PFSK-1 (cell line): ENCODE data around the gene GNAI1.

Source experiments
- FOXP2 ChIP-seq: optimal IDR thresholded peaks from 2 replicates; pipeline ENCODE3; 2011; ENCODE audit warnings: borderline replicate concordance, control low read depth, inconsistent platforms; ENCODE audit not compliant: insufficient read depth; ENCODE audit errors: extremely low read length, extremely low read depth
- POLR2AphosphoS5 ChIP-seq: IDR thresholded peaks from 2 replicates; pipeline ENCODE4 v1.6.1; 2012; ENCODE audit warnings: low read depth, mild to moderate bottlenecking, control low read depth, low read length, moderate library complexity
- REST ChIP-seq, 2 experiments: IDR thresholded peaks; 2 replicates each; pipeline versions ENCODE4 v1.6.1 to v1.8.0; 2011 to 2012; ENCODE audit warnings: low read depth in 2 of 2, low read length in 2 of 2, control low read depth in 1 of 2, inconsistent platforms in 1 of 2, mild to moderate bottlenecking in 1 of 2, moderate library complexity in 1 of 2; ENCODE audit not compliant: insufficient read depth in 1 of 2
- TAF1 ChIP-seq: IDR thresholded peaks from 2 replicates; pipeline ENCODE4 v1.6.1; 2012; ENCODE audit warnings: low read length, control low read depth, borderline replicate concordance; ENCODE audit not compliant: insufficient read depth

DNA sequence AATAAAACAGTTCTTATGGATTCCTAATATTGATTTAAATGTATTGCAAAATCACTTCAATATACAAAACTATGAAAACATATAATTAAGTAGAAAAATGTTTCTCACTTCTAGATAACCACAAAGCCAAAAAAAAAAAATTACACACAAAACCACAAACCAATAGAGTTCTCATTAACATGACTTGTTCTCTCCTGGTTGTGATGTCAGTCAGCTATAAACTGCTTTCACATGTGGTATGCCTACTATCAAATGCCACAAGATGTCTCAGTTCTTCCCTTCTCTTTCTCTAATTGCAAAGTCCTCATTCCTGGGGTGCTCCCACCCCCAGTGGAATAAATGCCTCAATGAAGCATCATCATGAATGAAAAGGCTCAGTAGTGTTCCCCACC lies 16.6 kb downstream of the GNAI1 start:
- no peak for TF ChIP-seq REST (IDR thresholded peaks at IDR 0.05; ENCODE audit: insufficient read depth in 1 of 2, low read depth in 2 of 2, low read length in 2 of 2)
- TF ChIP-seq TAF1: no peak
- no peak for TF ChIP-seq FOXP2
- no peak for TF ChIP-seq POLR2AphosphoS5
